ENCODE data around the gene NOL6. TPM values are rescaled to one million over a fixed set of nuclear protein-coding genes. Genes with fewer than 3 reads are reported as not detected.
A peak's percentile ranks its signal among the peaks of the same experiment; 100 is the strongest.

The NOL6 gene
- total RNA-seq (2021) (38.6 to 48.5 TPM (median 42.2 TPM) in 3 replicates), Bru-seq, nascent RNA (percentile 77 among the genes with signal in this experiment)
- long read RNA-seq, experiment 1, full-length matches to known transcripts: 95 of 181 reads
- long read RNA-seq, experiment 1, partial matches to known transcripts: 51 of 181 reads
- long read RNA-seq, experiment 1, other reads (novel, unspliced or antisense): 35 of 181 reads
- long read RNA-seq, experiment 2, full-length matches to known transcripts: 15 of 49 reads
- long read RNA-seq, experiment 2, partial matches to known transcripts: 16 of 49 reads
- long read RNA-seq, experiment 2, other reads (novel, unspliced or antisense): 18 of 49 reads
- long read RNA-seq, experiment 3, partial matches to known transcripts: 1 of 3 reads
- long read RNA-seq, experiment 3, other reads (novel, unspliced or antisense): 0 of 3 reads

- Mint-ChIP-seq H3K4me3 (peak within 1 kb of the TSS; percentile 96), H3K4me1 (peaks cover 10% of the 10 kb centered on the region; the same call in 1 of the 2 replicates), H3K9me3 (no peaks in the 10 kb centered on the region), H3K27me3 (ENCODE audit: low read depth) (no peaks in the 10 kb centered on the region), H3K36me3 (peaks cover 35% of the 10 kb centered on the region), H3K27ac (peak within 1 kb of the TSS; percentile 97)
- POLR2A ChIA-PET: interaction anchor here (0.6 to 1.0 kb wide), 6 partner anchors 27 to 184 kb away, joined by 3 to 5 read pairs (median 4); partner anchors contain the start of genes ANKRD18B, AQP3 and NFX1
- DNase-seq (ENCODE audit: low spot score) (peak; percentile 98), ATAC-seq (peak; percentile 100)
- CTCF ChIA-PET: interaction anchor here (0.8 to 6.5 kb wide), 18 partner anchors 8 to 264 kb away, joined by 3 to 45 read pairs (median 6); partner anchors contain the start of gene AQP3
- TF ChIP-seq ERG (CRISPR knock-in tag; IDR thresholded peaks at IDR 0.05): no peak
- TF ChIP-seq ZNF121 (CRISPR knock-in tag; IDR thresholded peaks at IDR 0.05): no peak
- no peak for TF ChIP-seq E2F5 (CRISPR knock-in tag; IDR thresholded peaks at IDR 0.05)
- no peak for TF ChIP-seq PRRX2 (CRISPR knock-in tag; IDR thresholded peaks at IDR 0.05)
- no peak for TF ChIP-seq ATF3 (CRISPR knock-in tag; conservative IDR thresholded peaks at IDR 0.05)
- peak; percentile 100 for TF ChIP-seq SP1 (CRISPR knock-in tag; conservative IDR thresholded peaks at IDR 0.05)
- peak; percentile 83 for TF ChIP-seq USF1 (CRISPR knock-in tag; IDR thresholded peaks at IDR 0.05)
- no peak for TF ChIP-seq ZNF671 (CRISPR knock-in tag; IDR thresholded peaks at IDR 0.05)
- TF ChIP-seq ETV6 (CRISPR knock-in tag; IDR thresholded peaks at IDR 0.05): no peak
- no peak for TF ChIP-seq IRF2 (CRISPR knock-in tag; IDR thresholded peaks at IDR 0.05; ENCODE audit: borderline replicate concordance, low read depth)
- no peak for TF ChIP-seq ZNF138 (CRISPR knock-in tag; conservative IDR thresholded peaks at IDR 0.05)
- TF ChIP-seq ZBTB21 (CRISPR knock-in tag; IDR thresholded peaks at IDR 0.05; ENCODE audit: borderline replicate concordance): no peak
- TF ChIP-seq ZNF281 (CRISPR knock-in tag; IDR thresholded peaks at IDR 0.05): no peak
- no peak for TF ChIP-seq OVOL2 (CRISPR knock-in tag; IDR thresholded peaks at IDR 0.05; ENCODE audit: borderline replicate concordance)
- TF ChIP-seq MLX (CRISPR knock-in tag; IDR thresholded peaks at IDR 0.05): no peak
- TF ChIP-seq AR (CRISPR knock-in tag; IDR thresholded peaks at IDR 0.05): no peak
- no peak for TF ChIP-seq ZSCAN18 (CRISPR knock-in tag; IDR thresholded peaks at IDR 0.05)
- 0 out of 2 replicates have a peak, but pooled peaks have one; percentile 58 for TF ChIP-seq CBFB (CRISPR knock-in tag; IDR thresholded peaks at IDR 0.05; ENCODE audit: low read depth)
- no peak for TF ChIP-seq HMGA2 (CRISPR knock-in tag; IDR thresholded peaks at IDR 0.05)
- TF ChIP-seq HMGXB4 (CRISPR knock-in tag; IDR thresholded peaks at IDR 0.05): peak; percentile 33; the same call in 1 of the 2 replicates
- TF ChIP-seq USF2 (CRISPR knock-in tag; IDR thresholded peaks at IDR 0.05): peak; percentile 87
Measured at GRCh38 chr9:33473643-33474352, at the start of gene NOL6. TSS of gene NOL6 (minus strand) at chr9:33473924. CDS start at chr9:33473842, 82 bp downstream.

Measured in WTC11 (cell line).